CD4-positive, CD25-positive, alpha-beta regulatory T cell (primary cell): ENCODE results near the gene EFL1. TPM values are rescaled to one million over a fixed set of nuclear protein-coding genes. Genes with fewer than 3 reads are reported as not detected.

Experiments
- ATAC-seq, 2 donors: fragments of 150-1000 bp; cut with Tn5 transposase; one replicate each; pipeline ENCODE4 v1.10.0; 2021; ENCODE audit warnings: low read depth in 2 of 2, moderate number of reproducible peaks in 2 of 2, moderate library complexity in 1 of 2
- DNase-seq, 3 donors: peaks; one replicate each; pipeline versions ENCODE4 v3.0.0 to v3.0.0-alpha.2; 2012 to 2022; ENCODE audit warnings: mixed read lengths in 1 of 3
- H3K27ac ChIP-seq: one replicate; pipeline ENCODE4 v1.7.0; 2013; ENCODE audit warnings: mild to moderate bottlenecking, low read length; ENCODE audit not compliant: insufficient read depth, poor library complexity, severe bottlenecking
- H3K27me3 ChIP-seq: one replicate; pipeline ENCODE4 v1.7.0; 2013; ENCODE audit warnings: low read length; ENCODE audit not compliant: control insufficient read depth, insufficient read depth
- H3K36me3 ChIP-seq: one replicate; pipeline ENCODE4 v1.7.0; 2013; ENCODE audit warnings: mild to moderate bottlenecking, low read length, moderate library complexity; ENCODE audit not compliant: control insufficient read depth, insufficient read depth
- H3K4me1 ChIP-seq: 2 replicates; pipeline ENCODE4 v1.7.0; 2013; ENCODE audit warnings: mild to moderate bottlenecking, low read length; ENCODE audit not compliant: insufficient read depth, control insufficient read depth, poor library complexity, severe bottlenecking
- H3K4me3 ChIP-seq: one replicate; pipeline ENCODE4 v1.7.0; 2013; ENCODE audit warnings: low read depth, mild to moderate bottlenecking, low read length, moderate library complexity
- H3K9me3 ChIP-seq, 2 experiments: 1 replicate in 1 of 2; 2 replicates in 1 of 2; pipeline ENCODE4 v1.7.0; 2013; ENCODE audit warnings: low read length in 2 of 2, mild to moderate bottlenecking in 1 of 2, moderate library complexity in 1 of 2; ENCODE audit not compliant: control insufficient read depth in 2 of 2
- H3K27ac Mint-ChIP-seq, 3 donors: one replicate each; pipeline ENCODE4 v1.8.0; 2020 to 2022; ENCODE audit warnings: mild to moderate bottlenecking in 3 of 3, mixed read lengths in 3 of 3, moderate library complexity in 2 of 3
- H3K27me3 Mint-ChIP-seq: one replicate; pipeline ENCODE4 v1.8.0; 2022; ENCODE audit warnings: mild to moderate bottlenecking, mixed read lengths
- H3K36me3 Mint-ChIP-seq: one replicate; pipeline ENCODE4 v1.8.0; 2020; ENCODE audit warnings: mixed read lengths
- H3K4me1 Mint-ChIP-seq, 4 donors: one replicate each; pipeline ENCODE4 v1.8.0; 2020 to 2022; ENCODE audit warnings: mixed read lengths in 4 of 4, mild to moderate bottlenecking in 1 of 4
- H3K4me3 Mint-ChIP-seq, 4 donors: one replicate each; pipeline ENCODE4 v1.8.0; 2020 to 2022; ENCODE audit warnings: mild to moderate bottlenecking in 4 of 4, mixed read lengths in 4 of 4, moderate library complexity in 3 of 4
- H3K9me3 Mint-ChIP-seq, 7 donors: one replicate each; pipeline ENCODE4 v1.8.0; 2020 to 2022; ENCODE audit warnings: mixed read lengths in 7 of 7, mild to moderate bottlenecking in 3 of 7, moderate library complexity in 2 of 7
- polyA plus RNA-seq, 4 donors: library from polyadenylated mRNA; unstranded; fragments of 300-500 nt; fragmentation: Illumina TruSeq; gene quantifications; one replicate each; pipeline ENCODE4 v1.2.3, GENCODE V29; 2021
- total RNA-seq: library from RNA; stranded (reverse); gene quantifications from one replicate; pipeline ENCODE4 v1.2.3, GENCODE V29; 2022

The EFL1 gene
- total and polyA plus RNA-seq, 5 donors from 2014 or later = 11.6 to 18.2 (median 16.3) TPM

DNA sequence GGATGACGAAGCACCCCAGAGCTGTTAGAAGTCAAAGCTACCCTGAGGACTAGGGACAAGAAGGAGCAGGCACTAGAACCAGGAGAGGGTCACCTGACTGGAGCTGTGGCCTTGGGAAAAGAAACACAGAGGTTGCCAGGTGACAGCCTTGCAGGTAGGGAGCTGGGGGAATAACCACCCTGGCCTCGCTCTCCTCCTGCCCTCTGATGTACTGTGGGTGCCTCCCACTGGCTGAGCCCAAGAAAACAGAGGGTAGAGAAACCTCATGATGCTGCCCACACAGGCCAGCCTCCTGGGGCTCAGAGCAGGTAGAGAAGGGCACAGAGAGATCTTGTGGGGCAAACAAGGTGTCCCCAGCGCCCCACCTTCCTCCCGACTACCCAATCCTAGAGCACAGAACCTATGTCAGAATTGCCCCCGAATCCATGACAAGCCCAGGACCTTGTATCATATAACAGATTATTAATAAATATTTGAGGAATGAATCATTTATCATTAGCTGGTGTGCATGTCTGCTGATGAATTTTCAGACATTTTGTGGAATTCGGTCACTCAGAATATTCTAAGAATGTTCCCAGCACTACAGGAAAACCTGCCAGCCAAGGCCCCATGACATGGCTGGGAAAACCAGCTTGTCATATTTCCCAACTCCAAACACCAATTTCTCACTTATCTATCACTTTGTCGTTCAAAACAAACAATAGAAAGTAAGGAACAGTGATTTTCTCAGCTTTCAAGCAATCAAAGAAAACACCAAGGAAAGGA, 156.9 kb downstream of the EFL1 start:
- H3K27me3 ChIP-seq = no peaks in the 10 kb centered on the region
- no peak overlapping the region for H3K4me3 Mint-ChIP-seq
- no peaks in the 10 kb centered on the region for H3K9me3 ChIP-seq
- DNase-seq (no peak), ATAC-seq (no peak)
- H3K27ac Mint-ChIP-seq = no peak overlapping the region
- no peaks in the 10 kb centered on the region for H3K9me3 Mint-ChIP-seq
- H3K27me3 Mint-ChIP-seq = peaks cover 16% of the 10 kb centered on the region
- peaks cover 0 to 5% (median 0%) of the 10 kb centered on the region in 4 donors for H3K4me1 Mint-ChIP-seq
- no peaks in the 10 kb centered on the region for H3K36me3 Mint-ChIP-seq
- H3K36me3 ChIP-seq = no peaks in the 10 kb centered on the region
- H3K27ac ChIP-seq = no peak overlapping the region
- no peak overlapping the region for H3K4me3 ChIP-seq
- no peaks in the 10 kb centered on the region for H3K4me1 ChIP-seq

DNA sequence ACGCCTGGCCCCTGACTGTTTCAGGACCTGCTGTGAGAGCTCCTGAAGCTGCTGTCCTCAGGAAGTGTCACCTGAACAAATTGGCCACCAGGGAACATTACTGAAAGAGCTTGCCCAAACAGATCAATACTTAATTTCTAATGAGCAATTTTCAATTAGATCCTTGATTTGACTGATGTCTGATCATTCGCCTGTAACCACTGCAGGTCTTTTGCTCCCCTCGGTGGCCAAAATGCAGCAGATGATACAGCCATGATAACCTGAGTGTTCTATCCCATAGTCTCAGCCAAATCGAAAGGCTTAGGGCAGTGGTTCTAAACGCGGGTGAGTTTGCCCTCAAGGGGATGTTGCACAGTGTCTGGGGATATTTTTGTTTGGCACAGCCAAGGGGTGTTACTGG, 159.1 kb downstream of the EFL1 start:
- Histone ChIP-seq H3K4me1 (no peaks in the 10 kb centered on the region), H3K27ac (no peak overlapping the region), H3K4me3 (no peak overlapping the region), H3K9me3 (no peaks in the 10 kb centered on the region), H3K36me3 (no peaks in the 10 kb centered on the region), H3K27me3 (no peaks in the 10 kb centered on the region)
- Mint-ChIP-seq H3K27me3 (peaks cover 20% of the 10 kb centered on the region), H3K36me3 (no peaks in the 10 kb centered on the region), H3K4me3 (no peak overlapping the region), H3K27ac (peak overlapping the region in 1 of 3 donors; percentile 60), H3K4me1 (no peaks in the 10 kb centered on the region), H3K9me3 (no peaks in the 10 kb centered on the region)
- no peak for ATAC-seq
- no peak for DNase-seq

DNA sequence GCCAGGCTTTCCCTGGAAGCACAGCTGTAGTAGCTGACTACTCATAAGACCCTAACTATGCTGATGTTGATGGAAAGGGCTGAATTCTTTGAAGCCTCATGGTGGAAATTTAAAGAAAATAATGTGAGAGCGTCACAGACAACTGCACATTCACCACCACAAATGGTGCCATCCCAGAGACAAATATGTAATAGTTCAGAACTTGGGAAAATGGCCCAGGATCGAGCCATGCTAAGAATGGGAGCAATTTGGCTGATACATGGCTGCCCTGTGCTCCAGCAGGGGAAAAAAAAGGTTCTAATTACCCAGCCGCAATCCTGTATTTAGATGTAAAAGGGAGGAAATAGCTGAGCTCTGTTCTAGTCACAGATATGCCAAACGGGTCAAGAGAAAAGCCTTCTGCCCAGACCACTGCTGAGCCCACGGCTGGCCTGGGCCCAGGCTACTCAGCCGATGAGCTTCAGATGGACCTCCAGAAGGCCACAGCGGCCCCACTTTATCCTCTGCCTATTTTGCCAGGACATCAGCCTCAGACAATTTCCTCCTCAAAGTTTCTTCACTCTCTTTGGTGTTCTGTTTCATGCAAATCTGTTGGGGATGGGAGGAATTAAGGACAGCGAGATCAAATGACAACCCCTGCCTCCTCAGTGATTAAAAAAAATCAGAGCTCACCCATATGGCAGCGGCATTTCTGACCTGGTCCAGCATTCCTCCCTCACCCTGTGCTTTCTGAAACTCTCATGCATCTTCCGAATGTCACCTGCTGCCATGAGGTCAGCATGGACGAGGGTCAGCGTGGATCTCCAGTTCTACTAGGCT, 162.2 kb downstream of the EFL1 start:
- DNase-seq = no peak
- Mint-ChIP-seq H3K4me1 (no peaks in the 10 kb centered on the region), H3K9me3 (peaks cover 0 to 1% (median 0%) of the 10 kb centered on the region in 7 donors), H3K4me3 (no peak overlapping the region), H3K27me3 (peaks cover 18% of the 10 kb centered on the region), H3K36me3 (no peaks in the 10 kb centered on the region), H3K27ac (peak overlapping the region in 1 of 3 donors; percentile 9)
- H3K9me3 ChIP-seq = no peaks in the 10 kb centered on the region
- ATAC-seq = no peak
- no peak overlapping the region for H3K4me3 ChIP-seq
- no peak overlapping the region for H3K27ac ChIP-seq
- H3K4me1 ChIP-seq = no peaks in the 10 kb centered on the region
- no peaks in the 10 kb centered on the region for H3K36me3 ChIP-seq
- H3K27me3 ChIP-seq = no peaks in the 10 kb centered on the region

DNA sequence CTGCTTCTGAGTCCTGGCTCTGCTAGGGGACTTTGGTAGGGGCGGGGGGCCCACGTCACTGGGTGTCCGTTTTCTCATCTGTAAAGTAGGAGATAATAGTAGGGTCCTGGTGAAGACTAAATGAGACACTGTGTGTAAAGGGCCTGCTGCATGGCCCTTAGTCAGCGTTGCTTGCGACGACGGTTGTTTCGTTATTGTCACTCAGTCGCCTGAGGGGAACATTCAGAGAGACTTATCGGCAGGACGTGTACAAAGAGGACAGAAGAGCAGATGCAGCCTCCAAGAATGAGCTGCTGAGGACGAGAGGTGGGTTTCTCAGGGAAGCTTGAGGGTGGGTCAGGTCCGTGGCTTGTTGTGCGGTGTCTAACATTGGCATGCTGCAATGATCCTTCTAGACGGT, 163.9 kb downstream of the EFL1 start:
- Mint-ChIP-seq H3K4me3 (no peak overlapping the region), H3K27me3 (peaks cover 21% of the 10 kb centered on the region)
- H3K27me3 ChIP-seq = no peaks in the 10 kb centered on the region

DNA sequence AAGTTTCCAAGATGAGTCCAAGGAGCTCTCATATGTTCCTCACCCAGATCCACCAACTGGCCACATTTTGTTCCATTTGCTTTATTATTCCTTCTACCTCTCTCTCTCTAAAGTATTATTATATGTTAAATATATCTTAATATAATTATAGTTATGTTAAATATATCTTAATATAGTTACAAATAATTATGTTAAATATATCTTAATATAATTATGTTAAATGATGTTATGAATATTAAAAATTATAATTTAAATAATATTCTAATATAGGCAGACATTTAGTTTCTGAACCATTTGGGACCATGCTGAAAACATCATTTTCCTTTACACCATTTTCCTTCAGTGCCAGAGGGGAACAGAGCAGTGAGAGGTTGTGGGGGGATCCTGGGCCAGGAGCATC, 166.7 kb downstream of the EFL1 start:
- ATAC-seq = no peak

More for the DNA sequence above, 163.9 kb downstream of the EFL1 start:
- H3K9me3 ChIP-seq = no peaks in the 10 kb centered on the region
- no peaks in the 10 kb centered on the region for H3K4me1 ChIP-seq
- no peak overlapping the region for H3K27ac ChIP-seq
- no peaks in the 10 kb centered on the region for H3K36me3 Mint-ChIP-seq
- H3K4me3 ChIP-seq = no peak overlapping the region
- DNase-seq = no peak
- H3K27ac Mint-ChIP-seq = no peak overlapping the region
- ATAC-seq = no peak
- peaks cover 0 to 2% (median 0%) of the 10 kb centered on the region in 7 donors for H3K9me3 Mint-ChIP-seq
- no peaks in the 10 kb centered on the region for H3K4me1 Mint-ChIP-seq
- no peaks in the 10 kb centered on the region for H3K36me3 ChIP-seq

DNA sequence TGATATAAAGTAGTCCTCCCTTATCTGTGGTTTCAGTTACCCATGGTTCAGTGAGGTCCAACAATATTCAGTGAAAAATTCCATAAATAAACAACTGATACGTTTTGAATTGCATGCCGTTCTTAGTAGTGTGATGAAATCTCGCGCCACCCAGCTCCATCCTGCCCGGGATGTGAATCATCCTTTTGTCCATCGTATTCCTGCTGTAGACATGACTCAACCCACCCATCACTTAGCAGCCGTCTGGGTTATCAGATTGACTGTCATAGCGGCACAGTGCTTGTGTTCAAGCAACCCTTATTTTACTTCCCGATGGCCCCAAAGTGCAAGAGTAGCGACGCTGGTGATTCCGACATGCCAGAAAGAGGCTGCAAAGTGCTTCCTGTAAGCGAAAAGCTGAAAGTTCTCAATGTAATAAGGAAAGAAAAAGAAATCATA, 168.7 kb downstream of the EFL1 start:
- H3K27ac ChIP-seq = no peak overlapping the region
- peaks cover 0 to 2% (median 0%) of the 10 kb centered on the region in 7 donors for H3K9me3 Mint-ChIP-seq
- no peak for ATAC-seq
- no peaks in the 10 kb centered on the region for H3K4me1 ChIP-seq
- H3K9me3 ChIP-seq = no peaks in the 10 kb centered on the region
- H3K4me3 Mint-ChIP-seq = no peak overlapping the region
- H3K27me3 Mint-ChIP-seq = peaks cover 12% of the 10 kb centered on the region
- DNase-seq = no peak
- H3K36me3 Mint-ChIP-seq = no peaks in the 10 kb centered on the region
- H3K4me3 ChIP-seq = no peak overlapping the region
- H3K27me3 ChIP-seq = no peaks in the 10 kb centered on the region
- no peaks in the 10 kb centered on the region for H3K36me3 ChIP-seq
- no peaks in the 10 kb centered on the region for H3K4me1 Mint-ChIP-seq
- H3K27ac Mint-ChIP-seq = no peak overlapping the region

More for the DNA sequence above, 166.7 kb downstream of the EFL1 start:
- no peak for DNase-seq
- no peaks in the 10 kb centered on the region for H3K9me3 ChIP-seq
- Mint-ChIP-seq H3K9me3 (peaks cover 0 to 2% (median 0%) of the 10 kb centered on the region in 7 donors), H3K36me3 (no peaks in the 10 kb centered on the region), H3K27ac (no peak overlapping the region), H3K4me3 (no peak overlapping the region), H3K4me1 (no peaks in the 10 kb centered on the region), H3K27me3 (peaks cover 16% of the 10 kb centered on the region)
- H3K4me1 ChIP-seq = no peaks in the 10 kb centered on the region
- no peaks in the 10 kb centered on the region for H3K36me3 ChIP-seq
- no peak overlapping the region for H3K4me3 ChIP-seq
- H3K27me3 ChIP-seq = no peaks in the 10 kb centered on the region
- H3K27ac ChIP-seq = no peak overlapping the region

DNA sequence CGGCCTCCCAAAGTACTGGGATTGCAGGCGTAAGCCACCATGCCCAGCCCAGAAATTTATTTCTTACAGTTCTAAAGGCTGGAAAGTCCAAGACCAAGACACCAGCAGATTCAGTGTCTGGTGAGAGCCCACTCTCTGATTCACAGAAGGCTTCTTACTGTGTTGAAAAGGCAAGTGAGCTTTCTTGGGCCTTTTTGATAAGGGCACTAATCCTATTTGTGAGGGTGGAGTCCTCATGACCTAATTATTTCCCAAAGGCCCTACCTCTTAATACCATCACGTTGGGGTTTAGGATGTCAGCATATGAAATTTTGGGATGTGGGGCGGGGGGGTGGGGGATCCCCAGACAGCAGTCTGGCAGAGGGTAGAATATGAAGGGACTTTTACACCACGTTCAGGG, 169.2 kb downstream of the EFL1 start:
- H3K36me3 Mint-ChIP-seq = no peaks in the 10 kb centered on the region
- peaks cover 9% of the 10 kb centered on the region for H3K27me3 Mint-ChIP-seq
- Histone ChIP-seq H3K4me1 (no peaks in the 10 kb centered on the region), H3K9me3 (no peaks in the 10 kb centered on the region), H3K36me3 (no peaks in the 10 kb centered on the region), H3K27me3 (no peaks in the 10 kb centered on the region), H3K4me3 (no peak overlapping the region), H3K27ac (no peak overlapping the region)
- H3K9me3 Mint-ChIP-seq = peaks cover 0 to 2% (median 0%) of the 10 kb centered on the region in 7 donors
- ATAC-seq (no peak), DNase-seq (no peak)
- H3K4me3 Mint-ChIP-seq = no peak overlapping the region
- no peak overlapping the region for H3K27ac Mint-ChIP-seq
- H3K4me1 Mint-ChIP-seq = no peaks in the 10 kb centered on the region
